ENCODE results near the gene LMCD1.

The LMCD1 gene

DNA sequence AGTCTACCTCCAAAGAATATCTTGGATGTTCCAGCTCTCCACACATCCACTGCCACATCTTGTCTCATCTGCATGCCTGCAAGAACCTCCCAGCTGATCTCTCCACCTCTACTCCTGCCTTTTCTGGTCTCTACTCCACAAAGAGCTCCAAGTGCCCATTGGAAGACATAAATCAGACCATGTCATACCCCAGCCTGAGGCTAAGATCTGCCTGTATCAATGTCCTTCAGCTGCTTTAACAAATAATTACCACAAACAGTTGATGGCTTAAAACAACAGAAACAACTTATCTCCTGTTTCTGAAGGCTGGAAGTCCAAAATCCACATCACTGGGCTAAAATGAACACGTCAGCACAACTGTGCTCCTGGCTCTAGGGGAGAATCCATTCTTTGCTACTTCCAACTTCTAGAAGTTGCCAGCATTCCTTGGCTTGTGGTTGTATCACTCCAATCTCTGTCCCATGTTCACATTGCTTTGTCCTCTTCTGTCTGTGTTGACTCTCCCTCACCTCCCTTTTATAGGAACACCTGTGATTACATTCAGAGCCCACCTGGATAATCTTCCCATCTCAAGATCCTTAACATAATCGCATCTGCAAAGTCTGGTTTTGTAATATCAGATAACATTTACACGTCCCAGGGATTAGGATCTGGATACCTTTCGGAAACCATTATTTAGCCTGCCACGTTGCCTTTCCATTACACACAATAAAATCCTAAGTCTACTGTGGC, 17.0 kb upstream of the LMCD1 start:
- DNase-seq = no peak

DNA sequence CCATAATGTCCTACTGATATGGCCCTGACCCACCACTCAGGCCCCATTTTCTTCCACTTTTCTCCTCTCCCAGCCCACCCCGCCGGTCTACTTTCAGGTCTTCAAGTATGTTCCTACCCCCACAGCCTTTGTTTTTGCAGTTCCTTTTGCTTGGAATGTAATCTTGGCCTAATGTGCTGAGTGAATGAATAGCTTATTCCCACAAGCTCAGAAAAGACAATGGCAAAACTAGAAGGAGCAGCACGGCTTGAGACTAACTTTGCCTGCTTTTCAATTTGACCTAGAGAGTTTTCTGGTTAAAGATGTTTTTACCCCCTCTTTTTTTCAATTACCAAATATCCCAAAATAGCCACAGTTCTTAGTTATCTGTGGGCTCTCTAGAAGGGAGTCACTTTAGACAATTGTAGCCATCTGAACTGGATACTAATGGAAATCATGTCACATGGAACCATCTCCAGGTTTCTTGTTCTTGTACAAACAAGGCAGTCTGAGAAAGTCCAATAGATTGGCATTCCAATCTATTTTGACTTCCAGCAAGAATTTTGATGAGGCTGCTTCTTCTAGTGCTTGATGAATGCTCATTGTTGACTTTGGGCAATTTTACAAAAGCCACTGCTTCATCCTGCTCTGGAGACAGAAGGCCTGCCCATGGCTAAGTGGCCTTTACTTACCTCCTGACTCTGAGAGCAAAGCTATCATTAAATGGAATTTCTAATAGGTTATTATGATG, 16.3 kb upstream of the LMCD1 start:
- DNase-seq = no peak

DNA sequence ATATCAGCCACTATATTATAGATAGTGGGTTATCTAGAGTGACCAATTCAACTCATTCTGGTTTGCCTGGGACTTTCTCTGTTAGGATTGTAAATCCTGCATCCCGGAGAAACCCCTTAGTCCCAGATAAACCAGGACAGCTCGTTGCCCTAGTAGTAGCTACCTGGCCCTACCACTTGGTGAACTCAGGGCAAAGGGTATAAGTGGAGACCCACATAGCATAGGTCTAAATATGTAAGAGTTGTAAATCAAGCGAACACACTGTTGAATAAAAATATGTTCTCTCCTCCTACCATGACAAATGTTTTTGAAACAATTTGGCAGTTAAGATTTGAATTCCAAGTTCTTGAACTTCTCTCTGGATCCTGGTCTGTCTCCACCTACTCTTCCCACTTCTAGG, 15.7 kb upstream of the LMCD1 start:
- DNase-seq = no peak

DNA sequence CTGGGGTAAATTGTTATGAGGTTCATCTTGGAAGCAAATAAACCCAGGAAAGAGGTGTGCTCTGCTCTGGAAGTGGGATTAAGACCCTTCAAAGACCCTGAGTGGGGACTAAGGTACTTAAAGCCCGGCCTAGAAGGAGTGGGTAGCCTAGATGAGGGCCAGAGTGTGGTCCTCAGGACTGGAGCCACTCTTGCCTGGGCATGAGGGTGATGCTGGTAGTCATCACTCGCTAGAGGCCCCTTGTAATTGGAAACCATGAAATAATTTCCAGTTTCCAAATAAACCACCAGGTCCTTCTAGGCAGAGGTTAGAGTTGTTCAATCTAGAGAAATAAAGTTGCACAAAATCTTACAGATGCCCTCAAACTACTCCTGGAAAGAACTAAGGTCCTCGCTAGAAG, 15.2 kb upstream of the LMCD1 start:
- no peak for DNase-seq

DNA sequence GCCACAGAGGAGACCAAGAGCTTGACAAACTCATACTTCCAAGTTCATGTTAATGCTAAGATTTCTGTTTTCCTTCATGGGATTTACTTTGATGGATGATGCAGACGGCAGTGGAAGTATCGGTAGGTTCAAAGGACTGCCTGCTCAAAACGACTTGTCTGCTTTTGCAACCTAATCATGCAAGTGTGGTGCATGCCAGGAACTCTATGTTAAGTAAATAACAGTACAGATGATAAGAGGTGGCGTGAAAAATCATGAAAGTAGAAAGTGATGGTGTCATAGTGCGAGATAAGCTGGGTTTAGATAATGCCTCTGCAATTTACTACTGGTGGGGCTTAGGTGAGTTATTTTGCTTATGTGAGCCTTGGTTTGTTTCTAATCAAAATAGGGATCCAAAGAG, 14.7 kb upstream of the LMCD1 start:
- no peak for DNase-seq

DNA sequence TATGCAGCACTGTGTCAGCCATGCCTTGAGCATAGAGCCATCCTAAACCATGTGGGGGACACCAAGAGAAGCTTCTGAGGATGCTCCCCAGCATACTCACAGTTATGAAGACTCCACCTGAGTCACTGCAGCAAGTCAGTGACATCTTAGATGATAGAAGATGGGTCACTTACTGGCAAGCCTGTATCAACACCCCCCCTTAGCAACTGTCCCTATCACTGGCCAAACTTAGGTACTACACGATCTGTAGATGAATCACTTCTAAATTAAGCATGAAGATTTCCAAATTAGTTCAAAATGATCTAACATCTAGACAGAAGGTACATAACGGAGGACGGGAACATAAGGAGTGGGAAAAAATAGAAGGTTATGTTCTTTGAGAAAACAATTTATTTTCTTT, 13.2 kb upstream of the LMCD1 start:
- no peak for DNase-seq

DNA sequence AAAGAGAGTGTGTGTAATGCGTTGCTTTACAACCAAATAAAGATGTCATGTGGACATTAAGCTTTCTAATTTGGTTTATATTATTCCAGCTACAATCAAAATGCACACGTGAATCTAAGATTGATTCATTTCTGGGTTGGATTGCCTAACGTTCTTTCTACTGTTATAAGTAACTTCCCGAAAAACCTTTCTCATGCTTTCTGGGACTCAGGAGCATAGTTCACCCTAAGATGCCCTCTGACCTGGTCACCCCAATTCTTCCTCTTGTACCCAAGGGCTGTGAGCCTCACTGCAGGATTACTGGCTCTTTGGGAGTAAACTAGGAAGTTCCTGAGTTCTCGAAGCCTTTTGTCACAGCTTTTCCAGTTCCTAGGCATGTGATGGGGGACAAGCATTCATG, 12.7 kb upstream of the LMCD1 start:
- no peak for DNase-seq

DNA sequence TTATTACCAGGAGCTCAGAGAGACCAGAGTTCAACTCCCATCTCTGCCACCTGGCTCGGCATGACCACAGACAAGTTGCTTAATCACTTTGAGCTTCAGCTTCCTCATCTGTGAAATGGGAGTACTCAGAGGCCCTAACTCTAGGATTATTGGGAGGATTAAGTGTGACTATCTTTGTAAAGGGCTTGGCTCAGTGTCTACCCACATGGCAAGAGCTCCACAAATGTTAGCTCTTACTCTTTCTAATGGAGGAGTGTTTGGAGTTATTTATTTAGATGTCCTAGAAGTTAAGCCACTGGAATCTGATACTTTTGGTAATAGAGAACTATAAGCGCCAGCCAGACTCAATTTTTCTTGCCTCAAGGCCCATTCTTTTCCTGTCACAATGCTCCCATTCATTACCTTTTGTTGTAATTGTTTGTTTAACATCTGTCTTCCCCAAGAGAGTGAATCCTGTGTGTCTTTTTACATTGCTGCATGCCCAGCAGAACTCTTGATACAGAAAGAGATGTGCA, 12.3 kb upstream of the LMCD1 start:
- no peak for DNase-seq

DNA sequence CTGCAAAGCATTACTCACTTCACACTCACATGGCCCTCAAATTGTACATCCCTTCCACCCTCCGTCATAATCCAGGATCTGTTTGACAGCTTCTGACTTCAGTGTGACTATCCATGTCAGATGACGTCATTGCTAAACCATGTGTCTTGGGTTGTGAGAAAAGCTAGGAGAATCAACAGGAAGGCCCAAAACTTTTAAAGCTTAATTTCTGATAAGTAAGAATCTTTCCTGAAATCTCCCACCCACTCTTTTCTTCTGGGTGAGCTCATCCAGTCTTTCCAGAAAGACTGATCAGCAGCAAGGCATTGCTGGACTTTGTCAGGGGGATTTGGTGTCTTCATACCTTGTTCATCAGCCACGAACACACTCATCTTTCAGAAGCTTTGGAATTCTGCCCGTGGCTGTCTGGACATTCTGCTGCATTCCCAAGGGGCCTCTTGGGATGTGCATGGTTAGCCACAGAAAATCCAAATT, 11.5 kb upstream of the LMCD1 start:
- no peak for DNase-seq

DNA sequence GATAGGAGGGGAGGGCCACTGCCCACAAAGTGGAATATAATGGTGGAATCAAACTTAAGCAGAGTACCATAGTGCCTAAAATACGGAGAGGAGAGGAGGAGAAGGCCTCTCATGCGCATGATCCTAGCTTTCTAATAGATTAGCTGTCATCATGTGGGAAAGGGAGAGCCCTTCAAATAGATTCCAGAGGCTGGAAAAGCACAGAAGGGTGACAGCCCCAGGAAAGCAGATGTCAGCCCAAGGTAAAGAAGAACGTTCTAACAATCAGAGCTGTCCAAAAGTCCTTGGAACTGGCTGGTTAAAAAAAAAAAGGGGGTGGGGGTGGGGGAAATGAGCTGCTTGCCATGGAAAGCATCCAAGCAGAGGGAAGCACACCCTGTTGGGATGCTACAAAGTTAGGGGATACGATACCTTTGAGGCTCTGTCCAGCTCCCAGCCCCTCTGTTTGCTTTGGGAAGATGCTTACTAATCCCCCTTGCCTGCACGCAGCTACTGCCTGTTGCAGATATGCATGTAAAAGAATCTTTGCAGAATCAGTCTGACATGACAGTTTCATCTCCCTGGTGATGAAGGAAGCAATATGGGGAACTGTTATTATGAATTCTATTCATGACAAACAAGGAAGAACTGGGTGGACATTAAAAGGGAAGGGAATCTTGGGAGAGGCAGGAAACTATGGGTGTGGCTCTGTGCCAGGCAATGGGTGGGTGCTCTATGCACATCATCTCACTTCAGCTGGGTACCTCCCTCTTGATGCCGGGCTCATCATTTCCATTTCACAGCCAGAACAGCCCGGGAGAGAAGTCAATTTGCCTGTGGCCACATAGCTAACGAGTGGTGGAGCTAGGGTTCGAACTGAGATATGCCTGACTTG, 10.1 kb upstream of the LMCD1 start:
- DNase-seq = no peak

DNA sequence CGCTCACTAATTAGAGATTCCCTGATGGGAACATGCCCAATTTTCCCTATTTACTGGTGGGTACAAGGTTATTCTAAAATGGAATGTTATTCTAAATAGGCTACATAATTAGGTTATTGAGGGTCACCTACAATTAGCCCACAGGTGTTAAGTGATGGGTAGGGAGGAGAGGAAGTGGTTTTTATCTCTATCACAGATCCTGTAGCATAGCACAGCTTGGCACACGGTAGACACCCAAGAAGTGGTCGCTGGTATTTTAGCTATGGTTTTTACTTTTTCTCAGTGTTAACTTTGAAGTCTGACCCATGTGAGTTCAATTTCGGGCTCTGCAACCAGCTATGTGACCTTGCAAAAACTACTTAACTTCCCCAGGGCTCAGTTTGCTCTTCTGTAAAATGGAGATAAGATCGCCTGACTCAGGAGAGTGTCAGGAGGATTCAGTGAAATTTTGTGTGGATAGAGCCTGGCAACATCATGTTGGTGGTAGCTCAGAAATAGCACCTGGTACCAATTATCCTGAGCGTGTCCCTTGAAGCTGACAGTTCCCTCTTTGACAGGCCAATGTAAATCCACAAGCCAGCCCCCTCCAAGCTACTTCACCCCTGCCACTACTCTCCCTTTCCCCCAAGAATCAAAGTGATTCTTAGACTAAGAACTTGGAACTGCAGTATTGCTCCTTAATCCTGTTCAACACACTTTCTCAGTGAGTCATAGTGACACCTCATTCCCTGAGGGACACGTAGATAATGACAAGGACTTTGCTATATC, 8.7 kb upstream of the LMCD1 start:
- DNase-seq = no peak

DNA sequence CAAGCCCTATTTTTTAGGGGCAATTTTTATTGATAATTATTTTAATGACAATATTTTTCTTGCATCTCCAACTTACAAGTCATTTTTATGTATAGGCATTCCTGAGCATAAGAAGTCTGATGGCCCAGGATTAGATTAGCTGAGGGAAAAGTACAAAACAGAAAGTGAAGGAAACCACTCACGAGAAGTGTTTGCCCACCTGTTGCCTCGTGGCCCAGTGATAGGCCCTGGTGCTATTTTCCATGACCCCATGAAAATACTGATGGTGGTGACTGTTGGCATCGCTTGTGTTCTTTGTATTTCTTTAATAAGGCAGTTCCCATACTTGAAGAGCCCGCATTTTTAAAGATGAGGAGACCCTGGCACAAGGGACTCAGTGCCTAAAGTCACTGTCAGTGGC, 7.9 kb upstream of the LMCD1 start:
- DNase-seq = no peak

DNA sequence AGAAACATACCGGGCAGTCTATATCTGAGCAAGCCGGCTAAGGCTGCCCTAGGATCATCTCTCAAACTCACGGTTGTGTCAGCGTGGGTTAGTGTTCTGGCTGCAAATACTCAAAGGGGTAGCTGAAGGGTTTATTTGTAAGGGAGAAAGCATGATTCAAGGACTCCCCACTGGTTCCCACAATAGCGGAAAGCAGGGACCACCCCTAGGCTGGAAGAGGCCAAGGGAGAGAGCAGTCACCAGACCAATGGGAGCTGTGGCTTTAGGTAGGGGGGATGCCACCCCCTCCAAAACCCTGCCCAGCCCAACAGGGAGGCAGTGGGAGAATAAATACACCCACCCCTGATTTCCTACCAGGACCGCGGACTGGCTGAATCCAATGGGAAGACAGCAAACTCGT, 7.3 kb upstream of the LMCD1 start:
- no peak for DNase-seq

DNA sequence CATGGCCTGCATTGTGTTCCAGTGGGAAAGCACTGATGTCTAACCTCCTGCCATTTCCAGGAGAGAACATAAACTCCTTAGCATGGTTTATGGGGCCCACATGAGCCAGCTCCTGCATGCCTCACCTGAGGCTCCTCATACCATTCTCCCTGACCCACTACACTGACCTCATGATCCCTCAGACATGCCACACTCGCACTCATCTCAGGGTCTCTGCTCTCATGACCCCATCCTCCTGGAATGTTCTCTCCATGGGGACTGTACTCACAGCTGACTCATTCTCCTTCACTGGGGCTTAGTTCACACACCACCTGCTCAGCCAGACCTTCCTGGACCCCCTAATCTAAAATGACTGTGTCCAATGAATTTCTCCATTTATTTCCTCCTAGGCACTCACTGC, 4.0 kb upstream of the LMCD1 start:
- no peak for DNase-seq

DNA sequence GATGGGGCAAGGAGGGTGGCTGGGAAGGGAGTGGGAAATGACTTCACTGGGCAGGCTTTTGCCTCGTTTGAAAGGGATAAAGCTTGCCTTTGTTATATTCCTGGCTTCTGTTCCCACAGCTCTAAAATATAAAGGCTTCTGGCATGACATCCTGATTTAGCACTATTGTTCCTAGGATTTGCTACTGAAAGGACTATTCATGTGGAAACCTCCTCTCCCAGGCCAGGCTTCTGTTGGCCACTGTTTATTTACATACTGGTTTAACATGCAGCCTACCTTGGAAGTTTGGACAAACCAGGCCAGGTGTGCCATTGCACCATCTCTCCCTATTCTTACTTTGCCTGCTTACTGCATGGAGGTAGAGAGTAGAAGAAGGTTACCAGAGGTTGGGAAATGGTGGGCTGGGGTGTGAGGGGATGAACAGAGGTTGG, 2.4 kb upstream of the LMCD1 start:
- no peak for DNase-seq

DNA sequence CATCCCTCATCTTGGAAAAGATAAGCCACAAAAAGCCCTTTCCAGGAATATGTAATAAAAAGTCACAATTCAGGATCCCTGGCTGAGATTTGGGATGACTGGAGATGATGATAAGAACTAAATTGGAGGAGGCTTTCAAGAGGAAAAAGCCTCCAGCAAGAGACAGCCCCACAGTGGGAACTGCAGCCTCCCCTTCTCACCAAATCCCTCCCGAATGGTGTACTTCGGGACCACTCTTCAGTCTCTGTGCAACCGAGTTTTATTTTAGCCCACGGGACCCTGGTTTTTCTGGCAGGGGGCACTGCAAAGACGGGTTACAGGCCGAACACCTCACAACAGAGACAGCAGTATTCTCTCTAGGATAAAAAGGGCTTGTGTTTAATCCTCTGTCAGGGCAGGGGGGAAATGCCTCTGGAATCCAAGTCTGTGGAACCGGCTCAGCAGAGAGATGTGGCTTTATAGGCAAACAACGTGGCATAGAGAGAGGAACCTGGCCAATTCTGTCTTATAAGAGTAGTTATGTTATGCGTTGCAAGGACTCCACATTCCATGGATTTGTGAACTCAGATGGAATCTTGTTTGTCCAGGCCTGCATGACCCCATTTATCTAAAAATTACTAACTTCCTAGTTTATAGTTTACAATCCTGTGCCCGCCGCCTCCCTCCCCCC, 1.2 kb upstream of the LMCD1 start:
- no peak for DNase-seq

DNA sequence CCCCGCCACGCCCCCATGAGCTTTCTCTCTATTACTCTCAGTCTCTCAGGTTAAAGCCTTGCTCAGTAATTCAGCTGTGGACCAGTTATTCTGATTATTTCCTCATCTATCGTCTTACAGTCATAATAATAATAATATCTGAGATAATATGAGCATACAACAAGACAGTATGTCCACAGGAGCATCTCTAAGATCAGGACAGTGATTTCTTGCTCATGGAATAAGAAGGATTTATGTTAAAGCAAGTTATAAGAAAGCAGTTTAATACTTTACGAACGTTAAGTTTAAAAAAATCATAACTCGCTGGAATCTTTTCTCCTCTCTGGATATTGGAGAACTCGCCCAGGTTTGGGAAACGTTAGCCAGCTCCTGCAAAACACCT, 643 bp upstream of the LMCD1 start:
- no peak for DNase-seq

DNA sequence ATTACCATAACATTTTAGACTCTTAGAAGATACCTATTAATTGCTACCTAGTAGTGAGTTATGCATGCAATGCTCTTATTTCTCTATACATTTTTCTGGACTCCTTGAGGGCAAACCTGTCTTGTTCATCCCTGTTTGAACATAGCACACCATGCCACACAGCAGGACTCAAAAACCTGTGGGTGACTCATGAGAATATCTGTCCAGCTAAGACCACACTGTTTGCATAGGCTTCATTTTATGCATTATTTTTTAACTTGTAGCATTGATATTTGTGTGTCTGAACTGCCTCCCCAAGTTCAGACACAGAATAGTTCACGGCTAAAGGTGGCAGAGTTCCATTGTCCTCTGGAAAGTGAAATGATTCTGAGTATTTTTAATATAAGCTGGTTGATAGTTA, 1.8 kb downstream of the LMCD1 start:
- DNase-seq = no peak

DNA sequence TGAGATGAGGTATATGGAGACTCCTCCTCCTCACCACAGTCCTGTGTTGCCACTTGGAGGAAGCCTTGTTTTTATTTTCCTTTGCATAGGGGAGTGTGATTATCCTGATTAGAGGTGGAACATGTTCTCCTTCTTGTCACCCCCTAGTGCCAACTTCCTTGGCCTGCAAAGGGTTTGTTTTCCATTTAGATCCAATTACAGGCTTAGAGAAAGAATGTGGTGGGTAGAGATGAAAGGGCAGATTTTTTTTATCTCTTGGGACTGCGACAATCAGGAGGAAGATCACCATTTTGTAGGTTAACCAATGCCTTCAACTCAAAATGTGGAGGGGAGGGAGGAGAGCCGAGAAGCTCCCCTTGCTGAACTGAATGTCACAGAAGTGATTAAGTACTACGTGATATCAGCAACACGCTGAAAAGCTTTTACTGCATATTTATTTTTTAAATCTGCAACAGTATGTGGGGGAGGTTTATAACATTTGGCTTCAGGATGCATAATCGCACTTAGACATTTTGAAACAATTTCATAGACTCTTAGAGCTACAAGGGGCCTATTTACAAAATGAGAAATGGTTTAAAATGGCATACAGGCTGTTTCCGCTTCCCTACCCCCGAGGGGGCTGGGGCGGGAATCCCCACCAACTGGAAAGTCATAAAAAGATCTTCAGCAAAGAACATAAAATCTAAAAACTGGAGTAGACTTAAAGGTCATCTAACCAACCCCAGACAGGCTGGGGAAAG, 2.4 kb downstream of the LMCD1 start:
- DNase-seq = no peak

DNA sequence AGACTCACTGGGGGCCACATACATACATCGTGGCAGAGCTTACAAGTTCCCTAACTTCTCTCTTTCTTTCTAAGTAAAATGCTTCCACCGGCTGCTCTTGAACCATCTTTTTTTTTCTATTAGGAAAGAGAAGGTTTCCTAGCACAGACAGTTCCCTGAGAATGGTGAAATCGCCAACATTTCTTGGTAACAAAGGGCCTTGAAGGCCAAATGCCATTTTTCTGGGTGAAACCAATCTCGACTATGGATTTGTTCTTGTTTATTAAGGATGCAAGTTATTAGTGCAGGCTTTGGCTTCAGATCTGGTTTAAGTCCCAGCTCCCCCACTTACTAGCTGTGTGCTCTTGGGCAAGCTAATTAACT, 3.0 kb downstream of the LMCD1 start:
- DNase-seq = no peak

DNA sequence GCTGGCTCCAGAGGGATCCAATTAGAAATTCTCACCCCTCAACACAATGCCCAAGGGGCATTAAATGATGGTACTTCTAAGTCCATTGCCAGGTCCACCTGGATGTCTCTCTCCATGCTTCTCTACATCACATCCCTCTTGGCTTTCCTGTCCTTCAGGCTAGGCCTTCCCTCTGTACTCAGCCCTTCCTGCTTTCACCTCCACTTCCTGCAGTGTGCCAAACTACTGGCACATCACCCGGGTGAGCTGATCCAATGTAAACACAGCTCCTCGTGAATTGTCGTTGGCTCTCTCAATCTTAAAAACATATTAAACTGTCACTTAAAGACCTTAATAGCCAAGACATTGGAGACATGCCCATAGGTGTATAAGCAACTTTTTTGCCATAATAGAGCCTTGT, 4.0 kb downstream of the LMCD1 start:
- DNase-seq = no peak

Measured in cortex of kidney (tissue), 1 donor.